Measurements from ENCODE around the gene TRHDE. TPM values are rescaled to one million over a fixed set of nuclear protein-coding genes. Genes with fewer than 3 reads are reported as not detected.

Gene TRHDE
- total and polyA plus RNA-seq, 2 donors (not counting 1 experiment from before 2014, with no cell fraction given) = 7.3 to 8.8 TPM

DNA sequence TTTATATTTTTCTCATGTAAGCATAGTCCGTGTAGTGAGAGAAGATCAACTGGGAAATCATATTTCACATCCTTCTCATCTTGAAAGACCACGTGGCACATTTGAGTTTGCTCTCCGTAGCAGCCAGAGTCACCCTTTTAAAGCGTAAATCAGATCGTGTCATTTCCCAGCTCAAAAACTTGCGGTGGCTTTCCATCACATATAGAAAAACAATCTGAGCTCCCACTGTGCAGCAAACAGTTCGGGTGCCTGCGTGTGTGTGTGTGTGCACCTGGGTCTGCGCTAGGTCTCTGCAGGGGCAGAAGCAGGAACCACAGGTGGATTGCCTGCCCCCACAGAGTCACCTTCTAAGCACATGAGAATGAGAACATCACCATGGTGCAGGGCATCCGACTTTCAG, 338.2 kb downstream of the TRHDE start:
- H4K20me1 ChIP-seq (ENCODE audit: control insufficient read depth, extremely low read depth, insufficient read depth, low read length) = no peaks in the 10 kb centered on the region
- H3K4me3 ChIP-seq (replicated peaks in 1 of 4; ENCODE audit: control extremely low read depth in 1 of 4, insufficient read depth in 1 of 4, low read depth in 3 of 4, low read length in 4 of 4) = no peak overlapping the region
- no peak overlapping the region for H3K27ac ChIP-seq (ENCODE audit: insufficient read depth, low read length)
- no peak for DNase-seq (ENCODE audit: low read depth in 2 of 2)
- no peaks in the 10 kb centered on the region for H3K36me3 ChIP-seq (ENCODE audit: control insufficient read depth, insufficient read depth, low read length)
- no peaks in the 10 kb centered on the region for H3K4me1 ChIP-seq (ENCODE audit: control insufficient read depth, extremely low read depth, insufficient read depth, low read length)
- no peaks in the 10 kb centered on the region for H3K9me3 ChIP-seq (ENCODE audit: control insufficient read depth, insufficient read depth, low read depth, low read length)
- no peaks in the 10 kb centered on the region for H3K79me2 ChIP-seq (ENCODE audit: control insufficient read depth, insufficient read depth, low read length)
- no peak overlapping the region for H2AFZ ChIP-seq (ENCODE audit: low read length)
- no peak for TF ChIP-seq EZH2 (IDR thresholded peaks at IDR 0.05; ENCODE audit: low read length, missing control alignments)
- TF ChIP-seq, protein P1, sequence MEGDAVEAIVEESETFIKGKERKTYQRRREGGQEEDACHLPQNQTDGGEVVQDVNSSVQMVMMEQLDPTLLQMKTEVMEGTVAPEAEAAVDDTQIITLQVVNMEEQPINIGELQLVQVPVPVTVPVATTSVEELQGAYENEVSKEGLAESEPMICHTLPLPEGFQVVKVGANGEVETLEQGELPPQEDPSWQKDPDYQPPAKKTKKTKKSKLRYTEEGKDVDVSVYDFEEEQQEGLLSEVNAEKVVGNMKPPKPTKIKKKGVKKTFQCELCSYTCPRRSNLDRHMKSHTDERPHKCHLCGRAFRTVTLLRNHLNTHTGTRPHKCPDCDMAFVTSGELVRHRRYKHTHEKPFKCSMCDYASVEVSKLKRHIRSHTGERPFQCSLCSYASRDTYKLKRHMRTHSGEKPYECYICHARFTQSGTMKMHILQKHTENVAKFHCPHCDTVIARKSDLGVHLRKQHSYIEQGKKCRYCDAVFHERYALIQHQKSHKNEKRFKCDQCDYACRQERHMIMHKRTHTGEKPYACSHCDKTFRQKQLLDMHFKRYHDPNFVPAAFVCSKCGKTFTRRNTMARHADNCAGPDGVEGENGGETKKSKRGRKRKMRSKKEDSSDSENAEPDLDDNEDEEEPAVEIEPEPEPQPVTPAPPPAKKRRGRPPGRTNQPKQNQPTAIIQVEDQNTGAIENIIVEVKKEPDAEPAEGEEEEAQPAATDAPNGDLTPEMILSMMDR (conservative IDR thresholded peaks at IDR 0.05 in 1 of 2, IDR thresholded peaks at IDR 0.05 in 1 of 2; ENCODE audit: low read depth in 1 of 2, low read length in 2 of 2) = no peak
- H3K4me2 ChIP-seq (ENCODE audit: extremely low read depth, insufficient read depth, low read length) = no peak overlapping the region
- no peaks in the 10 kb centered on the region for H3K27me3 ChIP-seq (ENCODE audit: control insufficient read depth, insufficient read depth, low read length)
- no peak overlapping the region for H3K9ac ChIP-seq (ENCODE audit: insufficient read depth, low read length)

DNA sequence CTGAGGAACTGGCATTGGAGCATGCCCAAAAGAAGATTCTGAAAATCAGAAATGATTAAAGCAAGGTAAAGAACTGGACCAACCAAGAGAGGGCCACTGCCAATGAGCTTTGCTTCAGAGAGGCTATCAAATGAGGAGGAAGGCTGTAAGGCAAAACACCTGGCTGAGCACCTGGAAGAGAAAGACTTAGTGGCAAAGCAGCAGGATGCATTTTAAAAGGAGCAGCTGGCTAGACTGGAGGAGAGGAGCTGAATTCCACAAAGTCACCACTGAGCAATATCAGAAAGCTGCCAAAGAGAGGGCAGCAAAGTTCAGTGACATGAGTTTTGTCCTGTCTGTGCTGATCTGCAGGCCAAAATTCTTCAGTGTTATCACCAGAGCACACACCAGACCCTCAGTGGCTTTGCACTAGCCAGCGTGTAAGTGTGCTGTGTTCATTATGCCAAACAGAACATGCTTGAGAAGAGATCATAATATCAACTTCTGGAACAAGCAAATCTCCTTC, 338.7 kb downstream of the TRHDE start:
- Histone ChIP-seq H4K20me1 (ENCODE audit: control insufficient read depth, extremely low read depth, insufficient read depth, low read length) (no peaks in the 10 kb centered on the region), H3K9ac (ENCODE audit: insufficient read depth, low read length) (no peak overlapping the region), H3K9me3 (ENCODE audit: control insufficient read depth, insufficient read depth, low read depth, low read length) (no peaks in the 10 kb centered on the region), H3K27ac (ENCODE audit: insufficient read depth, low read length) (no peak overlapping the region), H3K4me3 (replicated peaks in 1 of 4; ENCODE audit: control extremely low read depth in 1 of 4, insufficient read depth in 1 of 4, low read depth in 3 of 4, low read length in 4 of 4) (no peak overlapping the region), H2AFZ (ENCODE audit: low read length) (no peak overlapping the region), H3K36me3 (ENCODE audit: control insufficient read depth, insufficient read depth, low read length) (no peaks in the 10 kb centered on the region), H3K4me1 (ENCODE audit: control insufficient read depth, extremely low read depth, insufficient read depth, low read length) (no peaks in the 10 kb centered on the region), H3K4me2 (ENCODE audit: extremely low read depth, insufficient read depth, low read length) (no peak overlapping the region), H3K79me2 (ENCODE audit: control insufficient read depth, insufficient read depth, low read length) (no peaks in the 10 kb centered on the region), H3K27me3 (ENCODE audit: control insufficient read depth, insufficient read depth, low read length) (no peaks in the 10 kb centered on the region)
- no peak for DNase-seq (ENCODE audit: low read depth in 2 of 2)
- TF ChIP-seq, protein P1 (conservative IDR thresholded peaks at IDR 0.05 in 1 of 2, IDR thresholded peaks at IDR 0.05 in 1 of 2; ENCODE audit: low read depth in 1 of 2, low read length in 2 of 2) = no peak
- TF ChIP-seq EZH2 (IDR thresholded peaks at IDR 0.05; ENCODE audit: low read length, missing control alignments) = no peak

DNA sequence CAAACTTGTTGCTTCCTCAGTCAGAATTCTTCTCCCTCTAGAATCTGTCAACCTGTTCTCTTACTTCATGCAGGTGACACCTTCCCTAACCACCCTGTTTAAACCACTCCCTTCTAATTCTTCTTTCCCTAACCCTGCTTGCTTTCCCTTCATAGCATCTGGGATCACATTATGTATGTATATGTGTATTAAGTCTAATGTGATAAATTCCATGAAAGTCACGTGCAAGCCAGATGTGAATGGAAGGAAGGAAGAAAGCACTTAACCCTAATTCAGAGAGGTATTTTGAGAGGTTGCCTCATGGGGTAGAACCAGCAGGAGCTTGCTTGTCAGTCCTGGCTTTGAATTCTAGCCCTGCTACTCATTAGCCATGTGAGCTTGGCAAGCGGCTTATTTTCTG, 340.0 kb downstream of the TRHDE start:
- Histone ChIP-seq H3K4me3 (replicated peaks in 1 of 4; ENCODE audit: control extremely low read depth in 1 of 4, insufficient read depth in 1 of 4, low read depth in 3 of 4, low read length in 4 of 4) (no peak overlapping the region), H3K36me3 (ENCODE audit: control insufficient read depth, insufficient read depth, low read length) (no peaks in the 10 kb centered on the region), H2AFZ (ENCODE audit: low read length) (no peak overlapping the region), H3K9ac (ENCODE audit: insufficient read depth, low read length) (no peak overlapping the region), H3K4me2 (ENCODE audit: extremely low read depth, insufficient read depth, low read length) (no peak overlapping the region), H3K79me2 (ENCODE audit: control insufficient read depth, insufficient read depth, low read length) (no peaks in the 10 kb centered on the region), H3K4me1 (ENCODE audit: control insufficient read depth, extremely low read depth, insufficient read depth, low read length) (no peaks in the 10 kb centered on the region), H3K27ac (ENCODE audit: insufficient read depth, low read length) (no peak overlapping the region), H3K27me3 (ENCODE audit: control insufficient read depth, insufficient read depth, low read length) (no peaks in the 10 kb centered on the region), H3K9me3 (ENCODE audit: control insufficient read depth, insufficient read depth, low read depth, low read length) (no peaks in the 10 kb centered on the region), H4K20me1 (ENCODE audit: control insufficient read depth, extremely low read depth, insufficient read depth, low read length) (no peaks in the 10 kb centered on the region)
- DNase-seq (ENCODE audit: low read depth in 2 of 2) = peak in 1 of 2 donors; percentile 1
- TF ChIP-seq EZH2 (IDR thresholded peaks at IDR 0.05; ENCODE audit: low read length, missing control alignments) = no peak
- TF ChIP-seq, protein P1 (conservative IDR thresholded peaks at IDR 0.05 in 1 of 2, IDR thresholded peaks at IDR 0.05 in 1 of 2; ENCODE audit: low read depth in 1 of 2, low read length in 2 of 2) = no peak

Data from fibroblast of lung (primary cell).